Superior temporal gyrus (tissue), 1 donor: ENCODE measurements around the gene ARAF.
"Not testable (repeated sequence)": the region's sequence is repeated elsewhere in the genome, so short reads cannot be mapped to it uniquely, and the experiment has no call there.

Source experiments
- DNase-seq: peaks from one replicate; pipeline ENCODE4 v3.0.0-alpha.2; 2016; ENCODE audit errors: extremely low spot score

Gene ARAF

DNA sequence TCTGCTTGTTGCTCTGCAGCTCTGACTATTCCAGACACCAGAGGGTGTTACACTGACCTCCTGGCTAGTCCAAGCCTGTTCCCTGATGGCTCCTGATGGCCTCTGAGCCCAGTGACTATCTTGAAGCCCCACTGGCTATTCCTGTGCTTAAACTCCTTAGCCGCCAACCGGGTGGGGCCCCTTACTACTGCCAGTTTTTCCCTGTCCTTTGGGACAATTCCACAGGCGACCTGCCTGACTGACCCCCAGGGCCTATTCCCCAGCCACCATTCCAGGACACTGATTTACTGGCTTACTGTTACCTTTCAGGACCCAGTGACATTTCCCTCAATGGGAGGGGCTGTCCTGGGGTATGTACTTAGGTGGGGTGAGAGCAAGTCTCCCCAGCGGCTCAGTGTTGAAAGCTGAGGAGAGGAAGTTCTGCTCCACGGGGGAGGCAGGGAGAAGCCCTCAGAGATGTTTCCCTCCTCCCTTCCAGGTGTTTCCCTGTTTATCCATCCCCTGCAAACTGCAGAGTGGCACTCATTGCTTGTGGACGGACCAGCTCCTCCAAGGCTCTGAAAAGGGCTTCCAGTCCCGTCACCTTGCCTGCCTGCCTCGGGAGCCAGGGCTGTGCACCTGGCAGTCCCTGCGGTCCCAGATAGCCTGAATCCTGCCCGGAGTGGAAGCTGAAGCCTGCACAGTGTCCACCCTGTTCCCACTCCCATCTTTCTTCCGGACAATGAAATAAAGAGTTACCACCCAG lies 25.2 kb downstream of the ARAF start:
- no peak for DNase-seq

DNA sequence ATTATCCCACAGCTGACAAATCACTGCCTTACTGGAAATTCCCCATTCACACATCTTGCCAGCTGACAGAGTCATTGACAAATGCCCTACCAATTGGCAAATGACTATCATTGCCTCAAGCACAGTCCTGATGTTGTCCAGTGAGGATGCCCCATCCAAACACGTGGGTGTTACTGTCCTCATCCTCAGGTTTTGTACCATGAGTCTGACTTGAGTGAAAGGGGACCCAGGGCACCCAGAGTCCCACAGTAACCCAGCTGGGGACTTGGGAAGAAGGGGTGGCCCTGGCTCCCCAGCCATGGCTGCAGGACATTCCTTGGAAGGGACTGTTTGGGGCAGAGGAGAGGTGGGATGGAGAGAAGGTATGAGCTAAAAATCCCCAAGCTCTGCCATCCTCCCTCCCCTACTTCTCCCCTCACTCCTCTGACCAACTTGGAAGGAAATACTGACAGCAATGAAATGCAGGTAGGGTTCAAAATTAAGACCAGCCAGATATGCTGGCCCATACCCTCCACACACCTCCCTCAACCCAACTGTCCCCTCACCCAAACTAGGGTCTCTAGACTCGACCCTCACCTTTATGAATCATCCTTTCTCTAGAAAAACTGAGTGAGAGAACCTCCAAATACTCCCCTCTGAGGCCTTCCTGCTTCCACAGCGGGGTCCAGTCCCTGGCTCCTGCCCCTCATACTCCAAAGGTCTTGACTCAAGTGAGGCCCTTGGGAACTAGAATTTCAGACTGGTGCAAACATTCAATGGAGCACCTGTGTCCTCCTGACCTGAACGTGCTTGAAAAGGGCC lies 26.3 kb downstream of the ARAF start:
- no peak for DNase-seq

DNA sequence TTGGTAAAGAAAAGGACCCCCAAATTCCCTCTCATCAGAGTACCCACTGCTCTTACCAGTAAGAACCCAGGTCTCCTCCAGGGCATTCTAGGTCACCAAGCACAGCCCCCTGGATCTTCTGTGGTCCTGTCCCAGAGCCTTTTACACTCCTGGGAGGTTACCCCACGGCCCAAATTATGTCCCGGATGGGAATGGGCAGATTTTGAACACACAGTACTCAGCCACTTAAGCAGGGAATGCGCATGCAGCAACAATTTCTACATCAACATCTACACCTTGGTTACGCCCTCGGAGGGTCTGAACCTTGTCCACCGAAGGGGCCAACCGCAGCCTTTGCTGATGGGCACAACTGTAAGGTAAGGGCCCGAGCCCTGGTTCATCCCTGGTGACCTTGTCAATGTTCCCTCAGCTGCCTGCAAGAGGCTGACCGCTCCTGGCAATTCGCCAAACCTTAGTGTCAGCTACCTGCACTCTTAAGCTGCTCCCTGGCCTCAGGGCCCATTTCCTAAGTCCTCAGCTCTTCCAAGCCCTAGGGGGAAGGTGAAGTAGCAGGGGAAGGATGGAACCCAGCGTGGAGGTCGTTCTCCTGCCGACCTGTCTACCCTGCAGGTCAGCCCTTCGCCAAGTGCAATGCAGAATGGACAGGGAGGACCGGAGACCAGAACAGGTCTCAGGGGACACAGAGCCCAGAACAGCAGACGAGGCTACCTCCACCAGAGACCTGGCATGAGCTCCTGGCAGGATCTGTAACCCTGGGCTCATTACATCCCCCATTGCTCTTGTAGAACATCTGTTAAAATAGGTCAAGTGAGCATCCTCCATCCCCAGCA lies 27.1 kb downstream of the ARAF start:
- DNase-seq = no peak

DNA sequence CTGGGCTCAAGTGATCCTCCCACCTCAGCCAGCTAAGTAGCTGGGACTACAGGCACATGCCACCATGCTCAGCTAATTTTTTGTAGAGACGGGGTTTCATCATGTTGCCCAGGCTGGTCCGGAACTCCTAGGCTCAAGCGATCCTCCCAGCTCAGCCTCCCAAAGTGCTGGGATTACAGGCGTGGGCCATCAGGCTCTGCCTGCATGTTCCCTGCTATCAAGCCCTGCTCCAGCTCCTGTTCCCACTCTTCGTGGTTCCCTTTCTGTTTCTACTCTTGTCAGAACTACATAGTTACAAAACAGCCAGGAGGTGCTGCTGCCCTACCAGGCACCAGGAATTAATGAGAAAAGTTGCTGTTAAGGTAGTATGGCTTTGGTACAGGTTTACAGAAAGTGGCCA lies 30.0 kb downstream of the ARAF start:
- no peak for DNase-seq

DNA sequence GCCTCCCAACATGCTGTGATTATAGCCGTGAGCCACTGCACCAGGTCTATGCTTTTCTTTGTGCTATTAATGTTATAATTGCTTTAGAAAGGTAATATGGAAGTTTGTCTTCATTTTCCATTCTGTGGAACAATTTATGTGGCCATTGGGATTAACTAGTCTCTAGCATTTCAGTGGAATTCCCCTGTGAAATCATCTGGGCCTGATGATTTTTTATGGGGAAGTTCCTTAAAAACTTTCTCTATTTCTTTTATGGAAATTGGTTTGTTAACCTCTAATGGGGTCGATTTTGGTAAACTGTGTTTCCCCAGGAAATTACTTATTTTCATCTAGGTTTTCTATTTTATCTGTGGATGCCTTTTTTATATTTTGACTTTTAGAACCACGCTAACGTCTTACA lies 32.5 kb downstream of the ARAF start:
- DNase-seq = no peak

DNA sequence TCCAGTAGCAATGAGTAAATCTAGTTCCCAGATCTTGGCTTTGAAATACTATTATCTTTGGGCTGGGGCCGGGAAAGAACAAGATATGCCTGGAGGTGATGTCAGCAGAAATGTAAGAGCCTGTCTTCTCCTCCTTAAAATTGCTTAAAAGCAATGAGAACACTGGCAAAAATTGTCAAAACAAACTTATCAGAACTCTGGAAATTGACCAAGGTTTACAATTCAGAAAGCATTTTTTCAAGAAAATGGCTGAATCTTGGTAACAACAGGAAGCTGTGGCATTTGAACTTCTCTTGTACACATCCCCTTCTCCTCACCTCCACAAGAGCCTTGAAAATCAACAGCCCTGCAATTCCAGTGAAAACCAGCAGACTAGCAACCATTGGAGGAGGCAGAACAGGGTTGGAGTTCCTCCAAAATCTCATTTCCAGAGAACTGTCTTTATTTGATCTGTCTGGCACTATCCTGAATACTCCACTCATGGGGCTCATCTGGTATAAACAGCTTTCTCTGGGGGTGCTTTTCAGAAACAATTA lies 34.8 kb downstream of the ARAF start:
- DNase-seq = no peak

DNA sequence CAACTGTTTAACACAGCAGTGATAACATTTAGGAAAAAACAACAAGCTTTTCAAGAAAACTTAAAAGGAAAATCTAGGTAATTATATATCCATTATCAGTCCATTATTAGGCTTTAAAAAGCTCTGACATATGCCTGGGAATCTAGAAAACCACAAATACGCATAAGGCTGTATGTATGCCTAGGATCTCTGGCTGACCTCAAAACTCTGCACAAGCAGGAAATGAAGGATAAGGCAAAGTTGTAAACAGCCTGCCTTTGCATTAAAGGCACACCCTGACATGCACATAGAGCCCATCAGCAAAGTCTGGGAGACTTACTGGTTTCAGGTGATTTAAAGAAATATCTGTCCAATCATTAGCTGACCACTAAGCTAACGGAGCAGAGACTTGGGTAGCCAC lies 35.3 kb downstream of the ARAF start:
- DNase-seq = no peak

DNA sequence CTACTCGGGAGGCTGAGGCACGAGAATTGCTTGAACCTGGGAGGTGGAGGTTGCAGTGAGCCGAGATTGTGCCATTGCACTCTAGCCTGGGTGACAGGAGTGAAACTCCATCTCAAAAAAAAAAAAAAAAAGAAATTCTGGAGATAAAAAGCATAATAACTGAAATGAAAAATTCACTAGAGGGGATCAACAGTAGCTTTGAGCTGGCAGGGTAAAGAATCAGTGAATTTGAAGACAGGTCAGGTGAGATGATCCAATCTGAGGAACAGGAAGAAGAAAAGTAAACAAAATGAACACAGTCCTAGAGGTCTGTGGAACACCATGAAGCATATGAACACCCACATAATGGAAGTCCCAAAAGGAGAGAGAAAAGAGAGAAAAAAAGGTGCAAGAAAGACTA lies 36.2 kb downstream of the ARAF start:
- no peak for DNase-seq

DNA sequence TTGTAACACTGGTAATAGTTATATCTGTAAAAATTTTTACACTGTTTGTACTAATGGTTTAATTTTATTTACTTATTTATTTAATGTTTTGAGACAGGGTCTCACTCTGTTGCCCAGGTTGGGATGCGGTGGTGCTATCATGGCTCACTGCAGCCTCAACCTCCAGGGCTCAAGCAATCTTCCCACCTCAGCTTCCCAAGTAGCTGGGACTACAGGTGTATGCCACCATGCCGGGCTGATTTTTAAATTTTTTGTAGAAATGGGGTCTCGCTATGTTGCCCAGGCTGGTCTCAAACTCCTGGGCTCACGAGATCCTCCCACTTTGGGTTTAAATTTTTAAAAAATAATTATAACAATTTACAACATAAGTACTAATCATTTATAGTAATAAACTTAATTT lies 42.1 kb downstream of the ARAF start:
- not testable (repeated sequence) for DNase-seq

DNA sequence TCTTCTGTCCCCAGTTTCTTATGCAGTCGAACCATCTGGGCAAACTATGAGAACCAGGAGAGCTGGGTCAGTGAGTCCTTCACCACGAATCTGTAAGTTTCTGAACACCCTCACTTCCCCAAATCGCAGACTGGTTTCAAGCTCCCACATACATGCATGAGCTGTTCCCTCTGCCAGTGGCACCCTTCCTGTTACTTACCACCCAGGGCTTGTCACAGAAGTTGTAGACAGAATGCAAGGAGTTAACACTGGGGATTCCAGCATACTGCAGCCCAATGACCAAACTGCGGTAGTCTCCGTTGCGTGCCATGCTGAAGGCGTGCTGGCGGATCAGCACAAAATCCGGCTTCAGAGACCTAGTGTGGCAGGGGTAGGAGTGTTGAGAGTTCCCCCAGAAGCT lies 44.0 kb downstream of the ARAF start:
- DNase-seq = no peak

DNA sequence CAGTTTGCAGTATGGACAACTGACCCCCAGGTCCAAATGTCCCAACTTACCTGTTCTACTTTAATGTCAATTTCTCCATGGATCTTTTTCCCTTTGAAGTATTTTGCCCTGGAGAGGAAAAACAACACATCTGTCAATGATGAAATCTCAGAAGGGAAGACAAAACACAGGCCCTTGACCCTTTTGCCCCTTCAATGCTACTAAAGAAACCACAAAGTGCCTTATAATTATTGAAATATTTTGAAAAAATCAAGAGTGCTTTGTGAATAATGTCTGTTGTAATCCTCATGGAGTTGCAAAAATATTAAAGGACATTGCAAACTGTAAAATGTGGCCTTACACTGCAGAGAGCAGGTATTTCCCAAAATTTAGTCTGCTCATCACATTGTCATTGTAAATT lies 46.1 kb downstream of the ARAF start:
- no peak for DNase-seq

DNA sequence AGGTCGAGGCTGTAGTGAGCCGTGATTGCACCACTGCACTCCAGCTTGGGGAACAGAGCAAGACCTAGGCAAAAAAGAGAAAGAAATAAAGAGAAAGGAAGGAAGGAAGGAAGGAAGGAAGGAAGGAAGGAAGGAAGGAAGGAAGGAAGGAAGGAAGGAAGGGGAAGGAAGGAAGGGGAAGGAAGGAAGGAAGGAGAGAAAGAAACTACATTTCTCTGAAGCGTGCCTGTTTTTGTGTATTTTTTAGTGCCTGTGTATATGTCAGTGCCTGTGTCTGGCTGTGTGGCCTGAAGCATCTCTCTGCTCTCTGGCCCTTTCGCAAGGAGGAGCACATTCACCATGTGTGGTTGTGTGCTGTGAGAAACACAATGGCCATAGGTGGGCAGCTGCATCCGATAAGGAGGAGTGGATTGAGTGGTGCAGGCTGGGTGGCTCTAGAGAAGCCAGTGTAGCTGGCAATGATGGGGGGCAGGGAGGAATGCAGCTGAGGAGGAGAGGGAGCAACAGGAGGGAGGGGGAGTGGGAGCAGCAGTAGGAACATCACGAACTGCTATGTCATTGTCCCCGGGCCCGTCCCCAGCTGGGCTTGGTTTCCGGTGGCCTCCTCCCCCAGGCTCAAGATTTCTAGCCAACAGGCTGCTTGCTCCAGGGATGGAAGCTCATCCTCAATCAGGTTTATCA lies 47.3 kb downstream of the ARAF start:
- DNase-seq = no peak

DNA sequence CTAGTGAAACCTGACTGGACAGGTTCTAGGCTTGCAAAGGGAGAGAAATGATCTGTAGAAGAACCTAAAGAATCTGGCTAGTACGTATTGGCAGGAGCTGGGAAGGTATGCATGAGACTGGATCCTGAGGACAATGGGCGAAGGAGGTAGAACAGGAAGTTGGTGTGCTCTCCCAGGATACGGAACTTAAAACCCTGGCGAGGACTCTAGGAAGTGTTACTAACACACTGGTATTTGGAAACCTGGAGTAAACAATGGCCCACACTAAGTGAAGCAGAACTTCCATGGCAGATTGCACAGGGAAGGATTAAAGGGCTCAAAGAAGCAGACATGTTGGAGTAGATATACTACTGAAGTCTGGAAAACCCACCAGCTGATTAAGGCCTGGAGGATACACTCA lies 49.5 kb downstream of the ARAF start:
- DNase-seq = no peak

DNA sequence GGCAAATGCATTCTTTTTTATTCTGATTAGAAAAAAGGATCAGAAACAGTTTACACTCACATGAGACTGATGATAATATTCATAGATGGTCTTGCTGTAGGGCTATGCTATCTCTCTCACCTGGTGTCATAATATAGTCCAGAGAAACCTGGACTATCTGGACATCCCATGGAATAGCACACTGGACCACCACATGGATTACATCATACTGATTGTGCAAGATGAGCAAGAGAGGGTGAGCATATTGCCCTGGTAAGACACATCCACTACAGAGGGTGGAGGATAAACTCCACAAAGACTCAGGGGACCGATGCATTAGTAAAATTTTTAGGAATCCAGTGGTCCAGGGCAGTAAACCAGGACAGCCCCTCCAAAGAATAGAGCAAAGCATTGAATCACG lies 50.5 kb downstream of the ARAF start:
- no peak for DNase-seq

DNA sequence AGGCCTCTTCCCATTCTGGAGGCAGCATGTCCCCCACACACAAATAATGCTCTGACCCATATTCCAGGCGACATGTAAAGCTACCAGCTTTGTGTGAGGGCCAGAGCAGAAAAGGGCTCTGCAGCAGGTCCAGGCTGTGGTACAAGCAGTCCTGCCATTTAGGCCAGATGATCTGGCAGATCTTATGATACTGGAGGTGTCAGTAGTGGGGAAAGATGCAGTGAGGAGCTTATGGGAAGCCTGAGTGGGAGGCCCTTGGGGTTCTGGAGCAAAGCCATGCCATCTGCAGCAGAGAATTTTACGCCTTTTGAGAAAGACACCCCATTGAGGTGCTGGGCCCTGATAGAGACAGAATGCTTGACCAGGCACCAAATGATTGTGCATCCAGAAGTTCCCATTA lies 50.9 kb downstream of the ARAF start:
- no peak for DNase-seq

DNA sequence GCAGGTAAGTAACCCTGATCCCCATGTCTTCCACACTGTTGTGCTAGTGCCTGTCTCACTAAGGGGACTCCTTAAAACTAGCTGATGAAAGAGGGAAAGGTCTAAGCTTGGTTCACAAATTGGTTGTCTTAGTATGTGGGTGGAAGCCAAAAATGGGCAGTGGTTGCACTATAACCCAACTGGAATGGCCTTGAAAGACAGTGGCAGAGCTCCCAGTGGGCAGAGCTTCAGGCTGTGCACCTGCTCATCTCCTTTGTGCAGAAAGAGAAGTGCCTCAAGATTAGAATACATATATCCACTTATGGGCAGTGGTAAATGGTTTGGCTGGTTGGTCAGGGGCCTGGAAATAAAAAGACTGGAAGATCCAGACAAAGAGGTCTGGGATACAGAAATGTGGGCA lies 51.4 kb downstream of the ARAF start:
- DNase-seq = no peak

DNA sequence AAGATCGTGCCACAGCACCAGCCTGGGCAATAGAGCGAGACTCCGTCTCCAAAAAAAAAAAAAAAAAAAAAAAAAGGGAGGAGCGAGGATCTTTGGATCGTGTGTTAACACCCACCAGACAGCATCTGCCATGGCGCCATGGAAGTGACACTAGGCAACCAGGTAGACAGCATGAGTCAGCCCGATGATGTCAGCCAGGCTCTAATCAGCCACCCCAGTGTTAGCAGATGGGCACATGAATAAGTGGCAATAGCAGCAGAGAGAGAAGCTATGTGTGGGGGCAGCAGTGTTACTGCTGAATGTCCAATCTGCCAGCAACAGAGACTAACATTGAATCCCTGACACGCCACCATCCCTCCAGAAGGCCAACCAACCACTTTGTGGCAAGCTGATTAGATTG lies 52.1 kb downstream of the ARAF start:
- DNase-seq = no peak

DNA sequence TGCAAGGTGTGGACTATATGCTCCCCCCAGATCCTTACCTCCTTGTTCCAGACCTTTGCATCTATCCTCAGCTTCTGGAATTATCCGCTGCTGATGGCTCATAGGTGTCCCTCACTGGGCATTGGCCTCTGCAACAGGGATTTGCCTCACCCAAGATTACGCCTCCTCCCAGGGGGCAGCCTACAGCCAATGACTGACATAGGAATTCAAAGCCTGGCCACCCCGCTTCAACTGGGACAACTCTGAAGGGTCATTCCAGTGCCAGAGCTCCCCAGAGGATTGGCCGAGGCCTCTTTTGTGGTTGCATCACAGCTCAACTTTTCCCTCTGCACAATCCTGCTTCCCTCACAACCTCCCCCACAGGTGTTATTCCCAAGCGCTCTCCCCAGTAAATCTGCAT lies 53.6 kb downstream of the ARAF start:
- DNase-seq = no peak

DNA sequence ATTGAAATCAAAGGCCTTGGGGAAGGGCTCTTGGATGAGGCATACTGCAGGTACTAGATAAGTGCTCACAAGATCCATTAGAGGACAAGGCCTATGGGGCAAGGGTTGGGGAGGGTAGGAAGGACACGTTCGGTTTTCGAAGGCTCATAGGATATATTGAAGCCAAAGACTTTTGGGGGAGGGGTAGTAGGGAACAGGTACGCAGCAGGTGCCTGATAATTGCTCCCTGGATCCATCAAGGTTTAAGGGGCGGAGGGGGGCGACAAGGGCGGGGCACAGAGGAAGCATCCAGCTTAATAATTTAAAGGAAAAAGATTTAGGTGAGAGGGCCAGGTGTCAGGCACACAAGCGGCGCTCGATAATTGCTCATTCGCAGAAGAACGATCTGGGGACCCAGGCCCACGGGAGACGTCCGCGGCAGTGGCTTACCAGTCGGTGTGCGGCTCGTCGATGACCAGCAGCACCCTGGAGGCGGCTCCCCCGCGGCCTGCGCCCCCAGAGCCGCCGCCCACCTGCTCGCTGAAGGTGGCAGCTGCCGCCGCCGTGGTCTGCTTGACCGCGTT lies 58.0 kb downstream of the ARAF start:
- DNase-seq = no peak

DNA sequence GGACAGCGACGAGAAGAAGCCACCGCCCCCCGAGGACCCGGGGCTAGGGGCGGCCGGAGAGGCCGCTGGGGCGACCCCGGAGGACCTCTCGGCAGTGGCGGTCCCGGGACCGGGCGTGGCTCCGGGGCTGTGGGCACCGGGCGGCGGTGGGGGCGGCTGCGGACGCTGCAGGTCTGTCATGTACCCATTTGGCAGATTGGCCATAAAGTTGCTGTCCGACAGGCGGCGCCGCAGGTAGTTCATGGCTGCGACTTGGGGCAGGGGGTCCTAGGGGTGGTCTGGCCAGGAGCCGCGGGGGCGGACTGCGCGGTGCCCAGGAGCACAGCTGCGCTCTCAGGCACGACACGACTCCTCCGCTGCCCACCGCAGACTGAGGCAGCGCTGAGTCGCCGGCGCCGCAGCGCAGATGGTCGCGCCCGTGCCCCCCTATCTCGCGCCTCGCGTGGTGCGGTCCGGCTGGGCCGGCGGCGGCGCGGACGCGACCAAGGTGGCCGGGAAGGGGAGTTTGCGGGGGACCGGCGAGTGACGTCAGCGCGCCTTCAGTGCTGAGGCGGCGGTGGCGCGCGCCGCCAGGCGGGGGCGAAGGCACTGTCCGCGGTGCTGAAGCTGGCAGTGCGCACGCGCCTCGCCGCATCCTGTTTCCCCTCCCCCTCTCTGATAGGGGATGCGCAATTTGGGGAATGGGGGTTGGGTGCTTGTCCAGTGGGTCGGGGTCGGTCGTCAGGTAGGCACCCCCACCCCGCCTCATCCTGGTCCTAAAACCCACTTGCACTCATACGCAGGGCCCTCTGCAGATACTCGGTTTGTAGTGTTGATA lies 58.7 kb downstream of the ARAF start, which contains the start of gene SYN1:
Gene SYN1, minus strand, starts transcription at position 372 of the 817 bp plus-strand sequence. Its CDS starts 129 bp downstream, at position 243.
- DNase-seq = peak; percentile 64
